Activated T-helper 1 cell treated with anti-CD3 and anti-CD28 coated beads, Interleukin-12 subunit alpha, Interleukin-12 subunit beta, Interleukin-2, Interleukin-4 antibody, amounts not matched to agents 30 ng/mL and 10 ng/mL and 1 ng/mL, durations not matched to agents 14 hours and 24 hours and 36 hours (primary cell): ENCODE measurements around the gene TXLNG. TPM values are rescaled to one million over a fixed set of nuclear protein-coding genes. Genes with fewer than 3 reads are reported as not detected.
A peak's percentile ranks its signal among the peaks of the same experiment; 100 is the strongest.

ENCODE experiments used
- DNase-seq: peaks from one replicate; pipeline ENCODE4 v3.0.0; 2021; ENCODE audit warnings: low spot score
- H3K27ac Mint-ChIP-seq: one replicate; pipeline ENCODE4 v1.8.0; 2021; ENCODE audit warnings: mild to moderate bottlenecking, mixed read lengths
- H3K27me3 Mint-ChIP-seq: one replicate; pipeline ENCODE4 v1.8.0; 2022; ENCODE audit warnings: mild to moderate bottlenecking, moderate library complexity, mixed read lengths; ENCODE audit not compliant: insufficient read depth
- H3K36me3 Mint-ChIP-seq: one replicate; pipeline ENCODE4 v1.8.0; 2021; ENCODE audit warnings: low read depth, mixed read lengths
- H3K4me1 Mint-ChIP-seq: one replicate; pipeline ENCODE4 v1.8.0; 2021; ENCODE audit warnings: low read depth, mixed read lengths
- H3K4me3 Mint-ChIP-seq: one replicate; pipeline ENCODE4 v1.8.0; 2021; ENCODE audit warnings: mild to moderate bottlenecking, moderate library complexity, mixed read lengths
- H3K9me3 Mint-ChIP-seq: one replicate; pipeline ENCODE4 v1.8.0; 2021; ENCODE audit warnings: mixed read lengths
- intact Hi-C: fragments of 100-400 bp; cut with micrococcal nuclease; formaldehyde crosslinking; loops from one replicate; pipeline ENCODE4 v1.15.1; 2024
- total RNA-seq: library from RNA; stranded (reverse); gene quantifications from 2 replicates; pipeline ENCODE4 v1.2.3, GENCODE V29; 2022

TXLNG gene
- total RNA-seq, 1 donor from 2014 or later = 23.8 TPM

- H3K27ac Mint-ChIP-seq = peak overlapping the region; percentile 59
- H3K36me3 Mint-ChIP-seq = peaks cover 14% of the 10 kb centered on the region
- DNase-seq = no peak
- no peak overlapping the region for H3K4me3 Mint-ChIP-seq
- intact Hi-C loops = no loop called here
- H3K27me3 Mint-ChIP-seq = no peaks in the 10 kb centered on the region
- no peaks in the 10 kb centered on the region for H3K9me3 Mint-ChIP-seq
- no peaks in the 10 kb centered on the region for H3K4me1 Mint-ChIP-seq
Observed at GRCh38 chrX:16832301-16832700, 46.0 kb downstream of the TXLNG start.

- no peak overlapping the region for H3K27ac Mint-ChIP-seq
- DNase-seq = no peak
- no peaks in the 10 kb centered on the region for H3K4me1 Mint-ChIP-seq
- H3K4me3 Mint-ChIP-seq = no peak overlapping the region
- peaks cover 13% of the 10 kb centered on the region for H3K36me3 Mint-ChIP-seq
- no peaks in the 10 kb centered on the region for H3K27me3 Mint-ChIP-seq
- intact Hi-C loops = no loop called here
- H3K9me3 Mint-ChIP-seq = no peaks in the 10 kb centered on the region
Observed at GRCh38 chrX:16834806-16835205, 48.5 kb downstream of the TXLNG start.

DNA sequence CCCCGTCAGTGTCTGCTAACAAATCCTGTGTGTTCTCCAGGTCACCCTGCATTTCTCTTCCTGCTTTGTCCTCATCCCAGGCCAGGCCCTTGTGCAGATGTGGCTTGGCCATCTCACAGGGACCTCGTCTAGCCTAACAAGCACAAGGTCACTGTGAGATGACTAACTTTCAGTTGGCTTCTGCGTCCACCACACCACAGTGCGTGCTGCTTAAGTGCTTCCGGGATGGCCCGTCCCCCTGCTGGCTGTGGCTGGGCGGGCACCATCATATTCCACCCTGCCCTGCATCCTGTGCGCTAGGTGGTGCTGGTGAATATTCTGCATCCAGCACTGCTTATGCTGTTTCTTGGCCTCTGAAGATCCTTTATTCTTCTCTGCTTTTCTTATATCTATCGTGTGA lies 50.1 kb downstream of the TXLNG start:
- peaks cover 15% of the 10 kb centered on the region for H3K36me3 Mint-ChIP-seq
- intact Hi-C loops = no loop called here
- H3K27ac Mint-ChIP-seq = peak overlapping the region; percentile 6
- no peaks in the 10 kb centered on the region for H3K4me1 Mint-ChIP-seq
- no peak overlapping the region for H3K4me3 Mint-ChIP-seq
- no peaks in the 10 kb centered on the region for H3K9me3 Mint-ChIP-seq
- DNase-seq = no peak
- no peaks in the 10 kb centered on the region for H3K27me3 Mint-ChIP-seq

GRCh38 chrX:16838202-16839066 lies 52.2 kb downstream of the TXLNG start:
- no peaks in the 10 kb centered on the region for H3K9me3 Mint-ChIP-seq
- no peaks in the 10 kb centered on the region for H3K27me3 Mint-ChIP-seq
- no peak overlapping the region for H3K27ac Mint-ChIP-seq
- no peak for DNase-seq
- H3K36me3 Mint-ChIP-seq = peaks cover 16% of the 10 kb centered on the region
- no peak overlapping the region for H3K4me3 Mint-ChIP-seq
- H3K4me1 Mint-ChIP-seq = no peaks in the 10 kb centered on the region
- intact Hi-C loops = no loop called here

DNA sequence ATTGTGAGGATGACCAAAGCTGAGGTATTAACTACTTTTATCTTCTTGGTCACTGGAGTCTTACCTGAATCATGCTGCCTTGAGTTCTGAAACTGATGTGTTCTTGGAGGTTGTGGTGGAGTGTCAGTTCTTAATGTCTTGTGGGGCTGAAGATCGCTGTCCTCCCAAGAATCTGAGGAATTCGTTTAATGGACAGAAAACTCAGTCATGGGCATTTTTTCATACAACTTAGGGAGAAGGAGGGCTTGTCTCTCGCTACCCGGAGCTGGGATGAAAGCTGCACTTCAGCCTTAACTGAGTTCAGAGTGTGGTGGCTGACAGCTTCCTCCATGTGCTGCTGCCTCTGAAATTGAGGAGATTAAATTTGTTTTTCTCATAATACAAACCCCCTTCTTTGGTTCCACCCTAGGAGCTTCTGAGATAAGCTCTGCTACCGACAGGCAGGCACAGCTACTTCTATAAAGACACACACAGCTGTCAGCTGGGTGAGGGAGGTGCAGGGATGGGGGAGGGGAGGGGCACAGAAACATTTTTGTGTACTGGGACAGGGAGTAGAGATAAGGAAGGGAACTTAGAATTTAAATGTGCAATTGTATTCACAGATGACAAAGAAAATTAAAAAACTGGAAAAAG lies 53.1 kb downstream of the TXLNG start:
- Mint-ChIP-seq H3K9me3 (no peaks in the 10 kb centered on the region), H3K36me3 (peaks cover 18% of the 10 kb centered on the region), H3K4me3 (no peak overlapping the region), H3K27ac (no peak overlapping the region), H3K27me3 (no peaks in the 10 kb centered on the region), H3K4me1 (no peaks in the 10 kb centered on the region)
- no peak for DNase-seq
- intact Hi-C loops = no loop called here

GRCh38 chrX:16839852-16840460 lies 53.7 kb downstream of the TXLNG start:
- Mint-ChIP-seq H3K4me3 (no peak overlapping the region), H3K36me3 (peaks cover 20% of the 10 kb centered on the region), H3K9me3 (no peaks in the 10 kb centered on the region), H3K27me3 (no peaks in the 10 kb centered on the region), H3K4me1 (no peaks in the 10 kb centered on the region), H3K27ac (no peak overlapping the region)
- intact Hi-C loops = no loop called here
- DNase-seq = no peak

DNA sequence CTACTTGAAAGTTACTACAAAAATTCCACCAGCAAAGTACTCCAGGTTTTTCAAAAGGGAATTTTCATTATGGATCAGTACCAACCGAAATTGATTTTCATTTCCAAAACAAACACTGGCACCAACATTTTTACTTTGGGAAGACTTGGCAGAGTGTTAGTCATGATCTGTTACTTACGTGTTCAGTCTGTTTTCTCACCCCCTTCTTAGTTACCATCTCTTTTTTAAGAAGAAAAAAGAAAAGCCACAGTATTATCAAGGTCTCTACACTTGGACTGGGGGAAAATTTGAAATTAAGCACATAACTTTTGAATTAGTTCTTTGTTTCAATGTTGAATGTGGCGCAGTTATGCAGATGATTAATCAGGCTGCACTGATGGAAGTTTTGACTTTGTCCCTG lies 56.4 kb downstream of the TXLNG start:
- Mint-ChIP-seq H3K4me1 (no peaks in the 10 kb centered on the region), H3K9me3 (no peaks in the 10 kb centered on the region), H3K27me3 (no peaks in the 10 kb centered on the region), H3K4me3 (no peak overlapping the region), H3K27ac (peak overlapping the region; percentile 7), H3K36me3 (peaks cover 21% of the 10 kb centered on the region)
- intact Hi-C loops = no loop called here
- DNase-seq = no peak

- Mint-ChIP-seq H3K4me1 (no peaks in the 10 kb centered on the region), H3K27me3 (no peaks in the 10 kb centered on the region), H3K36me3 (peaks cover 20% of the 10 kb centered on the region), H3K9me3 (no peaks in the 10 kb centered on the region), H3K27ac (peak overlapping the region; percentile 7), H3K4me3 (no peak overlapping the region)
- DNase-seq = no peak
- intact Hi-C loops = no loop called here
Observed at GRCh38 chrX:16843208-16843909, 57.1 kb downstream of the TXLNG start.

DNA sequence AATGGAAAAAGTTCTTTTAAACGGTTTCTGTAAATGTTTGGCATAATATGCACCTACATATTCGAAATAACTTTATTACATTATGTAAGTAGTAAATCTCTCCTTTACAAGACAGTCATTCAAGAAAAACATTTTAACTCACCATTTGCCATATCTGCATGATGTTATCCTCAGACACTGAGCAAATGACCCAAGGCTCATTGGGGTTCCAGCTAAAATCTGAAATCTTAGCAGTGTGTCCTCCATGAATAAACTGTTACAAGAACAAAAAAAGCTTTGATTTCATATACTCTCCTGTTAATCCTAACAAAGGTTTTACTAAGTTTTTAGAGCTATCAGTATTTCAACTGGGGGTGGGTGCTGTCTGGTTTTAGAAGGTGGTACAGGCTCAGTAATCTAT lies 59.4 kb downstream of the TXLNG start:
- Mint-ChIP-seq H3K36me3 (peaks cover 17% of the 10 kb centered on the region), H3K4me3 (no peak overlapping the region), H3K4me1 (no peaks in the 10 kb centered on the region), H3K27me3 (no peaks in the 10 kb centered on the region), H3K9me3 (no peaks in the 10 kb centered on the region), H3K27ac (no peak overlapping the region)
- no peak for DNase-seq
- intact Hi-C loops = no loop called here

- H3K36me3 Mint-ChIP-seq = peaks cover 24% of the 10 kb centered on the region
- intact Hi-C loops = no loop called here
- H3K4me1 Mint-ChIP-seq = no peaks in the 10 kb centered on the region
- H3K4me3 Mint-ChIP-seq = no peak overlapping the region
- DNase-seq = no peak
- H3K27ac Mint-ChIP-seq = no peak overlapping the region
- no peaks in the 10 kb centered on the region for H3K9me3 Mint-ChIP-seq
- no peaks in the 10 kb centered on the region for H3K27me3 Mint-ChIP-seq
Observed at GRCh38 chrX:16848541-16848940, 62.3 kb downstream of the TXLNG start.

GRCh38 chrX:16851421-16851820 lies 65.2 kb downstream of the TXLNG start:
- peaks cover 25% of the 10 kb centered on the region for H3K36me3 Mint-ChIP-seq
- H3K4me1 Mint-ChIP-seq = peaks cover 7% of the 10 kb centered on the region
- peak overlapping the region; percentile 55 for H3K27ac Mint-ChIP-seq
- DNase-seq = no peak
- H3K4me3 Mint-ChIP-seq = no peak overlapping the region
- no peaks in the 10 kb centered on the region for H3K9me3 Mint-ChIP-seq
- H3K27me3 Mint-ChIP-seq = no peaks in the 10 kb centered on the region
- intact Hi-C loops = no loop called here

- no peaks in the 10 kb centered on the region for H3K27me3 Mint-ChIP-seq
- no peak overlapping the region for H3K4me3 Mint-ChIP-seq
- H3K4me1 Mint-ChIP-seq = peaks cover 11% of the 10 kb centered on the region
- H3K27ac Mint-ChIP-seq = peak overlapping the region; percentile 55
- no peak for DNase-seq
- H3K36me3 Mint-ChIP-seq = peaks cover 28% of the 10 kb centered on the region
- no peaks in the 10 kb centered on the region for H3K9me3 Mint-ChIP-seq
- intact Hi-C loops = no loop called here
Observed at GRCh38 chrX:16851827-16852226, 65.6 kb downstream of the TXLNG start.
